GM18517 (cell line): ENCODE measurements around the gene ISG20L2.
A peak's percentile ranks its signal among the peaks of the same experiment; 100 is the strongest.

Experiments used
- ATAC-seq: cut with Tn5 transposase; IDR thresholded peaks from one replicate; pipeline ENCODE4 v1.9.1; 2021; ENCODE audit warnings: mild to moderate bottlenecking, moderate library complexity; ENCODE audit not compliant: unreplicated experiment

ISG20L2 gene

DNA sequence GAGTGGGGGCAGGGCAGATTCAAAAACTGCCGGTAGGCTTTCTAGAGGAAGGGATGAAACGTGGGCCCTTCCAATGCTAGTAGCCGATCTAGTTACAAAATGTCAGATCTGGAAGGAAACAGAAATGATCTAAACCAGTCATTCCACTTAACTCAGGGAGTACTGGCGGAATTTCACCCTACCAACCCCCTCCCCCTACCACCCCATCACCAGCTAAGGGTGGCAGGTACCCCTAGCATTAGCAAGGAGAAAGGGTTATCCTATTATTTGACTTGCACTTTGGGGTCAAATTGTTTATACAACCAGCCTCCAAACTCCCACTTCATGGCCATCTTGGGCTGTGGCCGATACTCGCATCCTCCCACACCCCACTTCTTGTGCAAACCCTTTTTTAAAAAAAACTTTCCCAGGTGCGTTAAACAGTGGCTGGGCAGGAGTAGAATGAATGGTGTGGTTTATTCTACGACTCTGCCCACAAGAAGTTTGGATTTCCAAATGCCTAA, 13.0 kb upstream of the ISG20L2 start:
- no peak for ATAC-seq

DNA sequence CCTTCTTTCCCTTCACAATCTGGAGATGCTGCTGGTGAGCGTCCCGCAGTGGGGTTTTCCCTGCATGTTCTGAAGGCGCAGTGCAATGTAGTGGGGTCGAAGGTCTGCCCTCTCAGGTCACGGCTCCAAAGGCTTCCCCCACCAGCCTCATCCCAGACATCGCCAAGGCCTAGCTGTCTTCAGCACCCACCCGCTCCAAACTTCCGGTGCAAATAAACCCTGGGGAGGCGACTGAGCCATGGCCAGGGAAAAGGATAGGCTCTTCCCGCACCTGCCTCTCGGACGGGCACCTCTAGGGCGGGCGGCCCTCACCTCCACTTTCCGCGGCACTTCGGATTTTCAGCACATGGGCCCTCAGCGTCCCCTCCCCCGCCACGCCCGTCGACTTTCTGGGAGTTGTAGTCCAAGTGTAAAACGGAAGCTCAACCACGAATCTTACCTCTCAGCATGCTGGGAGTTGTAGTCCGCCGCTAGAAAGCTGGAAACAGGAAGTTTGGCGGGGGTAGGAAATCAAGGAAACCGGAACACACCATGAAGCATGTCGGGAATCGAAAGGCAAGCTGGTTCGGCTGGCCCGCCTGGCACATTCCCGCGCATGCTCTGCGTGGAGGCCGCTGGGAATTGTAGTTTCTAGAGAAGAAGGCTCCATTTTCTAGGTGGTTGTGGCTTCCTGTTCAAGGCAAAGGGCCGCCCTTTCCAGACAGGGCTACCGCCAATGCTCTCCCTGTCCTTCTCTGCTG, 12.3 kb upstream of the ISG20L2 start, which contains the start of gene MRPL24:
Gene MRPL24 (minus strand): TSS at position 348 of the 740 bp plus-strand sequence. CDS start 2,384 bp downstream, outside the sequence.
- peak; percentile 85 for ATAC-seq

DNA sequence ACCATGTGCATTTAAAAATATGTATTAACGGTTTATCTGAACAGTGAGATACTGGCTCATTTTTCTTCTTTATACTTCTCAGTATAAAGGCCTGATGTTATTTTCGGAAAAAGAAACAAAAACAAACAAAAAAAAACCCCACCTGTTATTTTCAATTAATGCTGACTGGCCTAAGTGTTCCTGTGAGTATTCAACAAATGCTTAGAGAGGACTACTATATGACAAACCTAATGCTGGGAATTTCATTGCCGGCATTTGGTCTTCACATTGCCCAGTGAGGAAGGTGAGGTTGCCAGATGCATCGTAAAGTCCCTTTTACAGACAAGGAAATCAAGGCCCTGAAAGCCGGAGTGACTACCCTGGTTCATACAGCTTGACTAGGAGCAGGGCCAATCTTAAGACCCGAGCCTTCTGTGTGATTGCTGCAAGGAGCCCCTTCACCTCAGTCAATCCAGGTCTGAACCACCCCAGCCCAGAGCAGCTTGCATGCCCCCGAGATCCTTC, 11.7 kb upstream of the ISG20L2 start:
- no peak for ATAC-seq

DNA sequence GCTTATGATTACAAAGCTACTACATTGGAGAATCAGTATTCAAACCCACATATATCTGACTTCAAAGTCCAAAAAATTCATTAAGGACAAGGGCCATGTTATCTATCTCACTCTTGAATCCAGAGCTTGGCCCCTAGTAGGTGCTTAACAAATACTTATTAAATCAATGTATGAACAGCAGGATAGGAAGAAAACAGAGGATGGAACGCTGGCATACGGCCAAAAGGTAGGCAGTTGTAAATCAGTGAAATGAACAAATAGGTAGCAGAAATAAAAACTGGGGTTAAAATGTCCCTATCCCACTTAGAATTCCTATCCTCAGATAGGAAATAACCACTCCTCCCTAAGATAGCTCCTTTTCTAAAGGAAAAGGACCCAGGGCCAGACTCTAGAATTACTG, 10.3 kb upstream of the ISG20L2 start:
- no peak for ATAC-seq

- ATAC-seq, result no peak
Measured at GRCh38 chr1:156738407-156738806, 9.8 kb upstream of the ISG20L2 start.

DNA sequence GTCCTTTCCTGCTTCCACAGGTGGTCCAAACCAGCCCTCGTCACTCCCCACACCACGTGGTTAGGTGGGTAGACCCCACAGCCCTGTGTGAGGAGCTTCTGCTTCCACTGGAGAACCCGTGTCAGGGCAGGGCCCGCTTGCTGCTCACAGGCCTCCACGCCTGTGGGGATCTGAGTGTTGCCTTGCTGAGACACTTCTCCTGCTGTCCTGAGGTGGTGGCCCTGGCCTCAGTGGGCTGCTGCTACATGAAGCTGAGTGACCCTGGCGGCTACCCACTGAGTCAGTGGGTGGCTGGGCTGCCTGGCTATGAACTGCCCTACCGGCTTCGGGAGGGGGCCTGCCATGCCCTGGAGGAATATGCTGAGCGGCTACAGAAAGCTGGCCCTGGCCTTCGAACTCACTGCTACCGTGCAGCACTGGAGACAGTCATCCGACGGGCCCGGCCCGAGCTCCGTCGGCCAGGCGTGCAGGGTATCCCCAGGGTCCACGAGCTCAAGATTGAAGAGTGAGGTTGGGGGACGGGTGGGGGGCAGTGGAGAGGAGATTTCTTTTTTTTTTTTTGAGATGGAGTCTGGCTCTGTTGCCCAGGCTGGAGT, 5.5 kb upstream of the ISG20L2 start:
- ATAC-seq, result no peak

GRCh38 chr1:156727926-156728598, 504 bp downstream of the ISG20L2 start, which contains the start of gene METTL25B:
Gene METTL25B (plus strand): TSS chr1:156728469. CDS start chr1:156729105, 636 bp downstream.
- peak; percentile 38 for ATAC-seq

GRCh38 chr1:156727492-156727891, 1.1 kb downstream of the ISG20L2 start:
- ATAC-seq, result no peak

GRCh38 chr1:156726549-156727226, 1.9 kb downstream of the ISG20L2 start:
- no peak for ATAC-seq

DNA sequence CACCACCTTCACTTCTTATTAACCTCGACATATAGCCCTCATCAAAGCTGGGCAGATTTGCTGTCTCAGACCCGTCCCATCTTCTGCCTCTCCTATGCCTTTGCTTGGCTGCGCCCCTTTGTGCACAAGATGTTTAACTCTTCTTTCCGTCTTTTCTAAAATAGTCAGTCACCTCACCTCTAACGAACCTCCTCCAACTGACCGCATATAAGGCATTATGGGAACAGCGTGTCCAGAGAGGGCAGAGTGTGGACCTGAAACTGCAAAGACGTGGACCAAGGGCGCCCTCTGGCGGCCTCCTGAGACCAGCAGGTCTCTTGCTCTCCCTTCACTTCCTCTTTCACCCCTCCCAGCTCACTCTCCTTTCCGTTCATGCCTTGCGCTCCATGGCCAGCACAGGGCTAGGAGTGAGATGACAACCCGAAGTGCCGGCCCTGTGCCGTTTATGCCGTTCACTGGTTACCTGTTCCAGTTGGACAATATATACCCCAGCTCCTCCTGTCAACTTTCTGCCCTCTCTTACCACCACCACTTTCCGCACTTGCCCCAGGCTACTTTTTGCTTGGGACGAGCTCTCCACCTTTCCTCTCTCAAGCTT, 2.8 kb downstream of the ISG20L2 start:
- peak; percentile 46 for ATAC-seq

GRCh38 chr1:156721535-156721934, 7.0 kb downstream of the ISG20L2 start:
- no peak for ATAC-seq

GRCh38 chr1:156721131-156721530, 7.4 kb downstream of the ISG20L2 start:
- no peak for ATAC-seq

- ATAC-seq, result no peak
Measured at GRCh38 chr1:156717351-156717750, 11.2 kb downstream of the ISG20L2 start.

- no peak for ATAC-seq
Measured at GRCh38 chr1:156714830-156715229, 13.7 kb downstream of the ISG20L2 start.

- no peak for ATAC-seq
Measured at GRCh38 chr1:156712626-156713025, 15.9 kb downstream of the ISG20L2 start.

- ATAC-seq, result no peak
Measured at GRCh38 chr1:156711011-156711817, 17.4 kb downstream of the ISG20L2 start.

- ATAC-seq, result no peak
Measured at GRCh38 chr1:156709757-156710489, 18.6 kb downstream of the ISG20L2 start.

GRCh38 chr1:156709031-156709430, 19.5 kb downstream of the ISG20L2 start:
- ATAC-seq, result no peak

- no peak for ATAC-seq
Measured at GRCh38 chr1:156708218-156708661, 20.3 kb downstream of the ISG20L2 start.
